HG03342 (cell line): ENCODE results near the gene TRIM61.
"Not testable (repeated sequence)": the region's sequence is repeated elsewhere in the genome, so short reads cannot be mapped to it uniquely, and the experiment has no call there.

Experiments
- ATAC-seq: cut with Tn5 transposase; IDR thresholded peaks from one replicate; pipeline ENCODE4 v1.9.1; 2021; ENCODE audit warnings: mild to moderate bottlenecking, moderate library complexity; ENCODE audit not compliant: unreplicated experiment

Gene TRIM61

GRCh38 chr4:164977243-164978164 lies at the start of gene TRIM61:
TSS of gene TRIM61 (minus strand) at chr4:164977657. CDS start at chr4:164970002, 7,655 bp downstream.
- peak; percentile 69 for ATAC-seq

GRCh38 chr4:165025782-165026181 lies 48.3 kb upstream of the TRIM61 start:
- not testable (repeated sequence) for ATAC-seq

- ATAC-seq = not testable (repeated sequence)
These were observed 42.5 kb upstream of the TRIM61 start for GRCh38 chr4:165019995-165020394.

GRCh38 chr4:165016971-165017370 lies 39.5 kb upstream of the TRIM61 start:
- peak; percentile 64 for ATAC-seq

GRCh38 chr4:165013691-165014090 lies 36.2 kb upstream of the TRIM61 start:
- ATAC-seq = no peak

- no peak for ATAC-seq
These were observed 33.9 kb upstream of the TRIM61 start for GRCh38 chr4:165011403-165011802.

- no peak for ATAC-seq
These were observed 33.5 kb upstream of the TRIM61 start for GRCh38 chr4:165010991-165011390.

GRCh38 chr4:165010487-165010886 lies 33.0 kb upstream of the TRIM61 start:
- no peak for ATAC-seq

GRCh38 chr4:165009493-165010227 lies 32.2 kb upstream of the TRIM61 start:
- ATAC-seq = peak; percentile 63

- no peak for ATAC-seq
These were observed 29.4 kb upstream of the TRIM61 start for GRCh38 chr4:165006886-165007285.

GRCh38 chr4:165006456-165006855 lies 29.0 kb upstream of the TRIM61 start:
- ATAC-seq = no peak

GRCh38 chr4:165005352-165005925 lies 28.0 kb upstream of the TRIM61 start:
- ATAC-seq = no peak

GRCh38 chr4:165001957-165002356 lies 24.5 kb upstream of the TRIM61 start:
- not testable (repeated sequence) for ATAC-seq

GRCh38 chr4:164998526-164999080 lies 21.1 kb upstream of the TRIM61 start:
- not testable (repeated sequence) for ATAC-seq

- ATAC-seq = no peak
These were observed 20.5 kb upstream of the TRIM61 start for GRCh38 chr4:164997941-164998340.

GRCh38 chr4:164997324-164997723 lies 19.9 kb upstream of the TRIM61 start:
- ATAC-seq = peak; percentile 55

GRCh38 chr4:164996123-164996522 lies 18.7 kb upstream of the TRIM61 start:
- ATAC-seq = not testable (repeated sequence)

- ATAC-seq = not testable (repeated sequence)
These were observed 13.3 kb upstream of the TRIM61 start for GRCh38 chr4:164990786-164991185.

- no peak for ATAC-seq
These were observed 12.0 kb upstream of the TRIM61 start for GRCh38 chr4:164989471-164989870.

- not testable (repeated sequence) for ATAC-seq
These were observed 5.5 kb downstream of the TRIM61 start for GRCh38 chr4:164971929-164972328.

- ATAC-seq = no peak
These were observed 17.6 kb downstream of the TRIM61 start for GRCh38 chr4:164959896-164960295.
